Stimulated activated CD8-positive, alpha-beta memory T cell treated with anti-CD3 and anti-CD28 coated beads, Interleukin-7, amount 100 ng/mL, for 24 hours (primary cell): Measurements from ENCODE around the gene BAIAP2.
"Not testable (repeated sequence)": the region's sequence is repeated elsewhere in the genome, so short reads cannot be mapped to it uniquely, and the experiment has no call there.

Experiments
- DNase-seq: peaks from one replicate; pipeline ENCODE4 v3.0.0-alpha.2; 2020; ENCODE audit warnings: low read depth

The BAIAP2 gene

DNA sequence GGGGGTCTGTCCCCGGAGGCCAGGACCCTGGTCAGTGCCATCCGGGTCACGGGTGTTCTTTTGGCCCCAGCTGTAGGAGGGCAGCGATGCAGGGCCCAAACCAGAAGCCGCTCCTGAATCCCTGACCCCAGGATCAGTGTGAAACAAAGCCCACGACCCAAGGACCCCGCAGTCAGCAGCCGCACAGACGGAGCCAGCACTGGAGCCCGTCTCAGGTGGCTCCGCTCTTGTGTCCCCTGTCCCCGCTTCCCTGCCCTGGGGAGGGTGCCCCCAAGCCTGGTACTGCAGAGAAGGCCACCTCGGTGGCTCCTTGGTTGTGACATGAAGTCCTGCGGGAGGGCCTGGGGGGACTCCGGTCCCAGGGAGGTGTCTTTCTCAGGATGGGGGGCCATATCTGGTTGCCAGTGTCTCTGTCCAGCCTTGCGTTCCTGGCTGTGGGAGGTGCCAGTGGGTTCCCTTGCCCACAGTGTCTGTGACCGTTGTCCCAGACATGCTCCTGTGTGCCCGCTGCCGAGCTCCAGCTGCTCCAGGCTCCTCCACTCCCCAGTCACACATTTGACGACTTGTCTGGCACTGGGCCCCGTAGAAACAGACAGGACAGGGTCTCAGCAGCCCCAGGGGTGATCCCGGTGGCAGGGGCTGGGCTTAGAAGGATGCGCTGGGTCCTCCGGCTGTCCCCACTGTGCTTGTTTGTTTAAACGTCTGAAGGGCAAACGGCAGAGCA lies 33.6 kb downstream of the BAIAP2 start:
- DNase-seq, result no peak

DNA sequence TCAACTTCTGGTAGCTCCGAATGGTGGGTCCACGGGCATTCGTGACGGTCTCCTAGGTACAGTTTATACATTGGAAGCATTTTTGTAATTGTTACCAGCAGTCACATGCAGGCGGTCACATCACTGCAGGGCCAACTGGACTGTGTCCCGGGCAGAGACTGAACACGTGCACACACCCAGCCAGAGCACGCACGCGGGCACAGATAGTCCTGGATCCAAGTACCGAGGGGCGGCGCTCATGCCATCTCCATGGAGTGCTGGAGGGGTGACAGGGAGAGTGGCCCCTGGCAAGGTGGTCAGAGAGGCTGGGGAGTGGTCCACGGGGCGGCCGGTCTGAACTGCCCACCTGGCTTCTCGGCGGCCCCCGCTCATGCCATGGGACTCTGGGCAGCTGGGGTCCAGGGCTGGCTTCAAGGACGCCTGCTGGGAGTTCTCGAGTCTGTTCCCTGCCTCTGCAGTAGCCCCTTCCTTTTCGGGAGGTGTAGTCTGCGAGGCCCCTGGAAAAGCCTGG lies 34.2 kb downstream of the BAIAP2 start:
- DNase-seq, result no peak

DNA sequence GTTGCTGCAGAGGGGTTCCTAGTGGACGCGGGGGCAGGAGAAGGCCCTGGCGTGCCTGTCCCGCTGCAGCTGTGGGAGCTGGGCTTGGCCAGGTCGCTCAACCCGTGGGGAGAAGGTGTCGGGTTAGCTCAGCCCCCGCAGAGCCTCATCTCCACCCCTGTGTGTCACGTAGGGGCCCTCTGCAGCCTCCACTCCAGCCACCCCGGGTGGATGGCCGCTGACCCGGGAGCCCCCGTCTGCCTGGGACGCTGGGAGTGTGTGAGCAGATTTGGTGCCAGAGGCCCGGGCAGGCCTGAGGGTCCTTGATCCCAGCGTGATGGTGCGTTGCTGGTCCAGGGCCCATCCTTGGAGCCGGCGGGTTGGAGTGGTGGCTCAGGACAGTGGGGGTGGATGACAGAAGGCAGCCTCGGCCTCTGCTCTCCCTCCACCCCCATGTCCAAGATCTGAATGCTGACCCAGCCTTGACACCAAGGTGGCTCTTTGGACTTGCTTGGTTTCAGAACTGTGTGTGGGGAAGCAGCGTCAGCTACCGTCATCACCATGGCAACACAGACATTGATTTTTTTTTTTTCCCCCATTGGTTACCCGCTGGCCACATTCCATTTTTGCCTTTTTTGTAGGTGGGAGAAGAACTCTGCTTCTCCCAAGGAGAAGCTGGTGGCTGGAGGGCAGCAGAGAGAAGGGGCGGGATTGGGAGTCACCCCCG lies 35.7 kb downstream of the BAIAP2 start:
- DNase-seq, result no peak

DNA sequence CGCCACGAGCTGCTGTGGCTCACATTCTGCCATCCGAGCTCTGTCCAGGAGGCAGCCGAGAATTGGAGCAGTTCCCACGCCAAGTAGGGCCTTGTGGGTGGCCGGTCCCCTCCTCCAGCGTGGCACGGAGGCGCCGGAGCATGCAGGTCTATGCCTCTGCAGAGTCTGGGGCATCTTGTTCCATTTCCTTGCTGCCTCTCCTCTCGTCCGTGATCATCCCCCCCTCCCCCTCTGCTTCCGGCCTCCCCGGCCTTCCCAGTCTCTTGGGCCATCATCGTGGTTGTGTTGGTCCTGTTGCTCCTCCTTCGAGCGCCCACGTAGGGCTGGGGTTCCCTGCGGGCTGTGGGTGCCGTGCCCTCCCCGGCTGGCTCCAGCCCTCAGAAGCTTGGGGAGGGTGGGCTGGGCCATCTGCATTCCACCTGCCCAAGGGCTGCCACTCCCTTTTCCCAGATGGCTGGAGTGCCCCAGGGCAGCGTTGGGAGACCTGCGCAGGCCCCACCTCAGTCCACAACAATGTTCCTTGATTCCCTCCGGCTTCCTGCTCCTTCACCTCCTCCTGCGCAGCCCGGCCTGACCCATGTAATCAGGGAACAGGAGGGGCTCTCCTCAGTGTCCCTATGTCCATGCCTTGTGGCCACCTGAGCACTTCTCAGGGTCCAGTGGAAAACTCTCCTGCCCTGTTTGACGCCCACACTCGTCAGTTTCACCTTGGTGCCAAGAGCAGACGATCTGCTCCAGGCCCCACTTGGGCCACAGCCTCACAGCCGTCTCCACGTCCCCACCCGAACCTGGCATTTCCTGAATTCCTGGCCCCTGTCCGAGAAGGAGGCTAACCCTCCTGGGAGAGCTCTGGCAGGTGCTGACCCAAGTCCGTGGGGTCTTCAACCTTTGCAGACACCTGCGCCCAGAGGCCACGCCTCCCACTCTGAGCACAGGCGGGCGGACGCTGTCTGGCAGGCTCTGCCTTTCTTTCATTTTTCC lies 37.1 kb downstream of the BAIAP2 start:
- DNase-seq, result no peak

DNA sequence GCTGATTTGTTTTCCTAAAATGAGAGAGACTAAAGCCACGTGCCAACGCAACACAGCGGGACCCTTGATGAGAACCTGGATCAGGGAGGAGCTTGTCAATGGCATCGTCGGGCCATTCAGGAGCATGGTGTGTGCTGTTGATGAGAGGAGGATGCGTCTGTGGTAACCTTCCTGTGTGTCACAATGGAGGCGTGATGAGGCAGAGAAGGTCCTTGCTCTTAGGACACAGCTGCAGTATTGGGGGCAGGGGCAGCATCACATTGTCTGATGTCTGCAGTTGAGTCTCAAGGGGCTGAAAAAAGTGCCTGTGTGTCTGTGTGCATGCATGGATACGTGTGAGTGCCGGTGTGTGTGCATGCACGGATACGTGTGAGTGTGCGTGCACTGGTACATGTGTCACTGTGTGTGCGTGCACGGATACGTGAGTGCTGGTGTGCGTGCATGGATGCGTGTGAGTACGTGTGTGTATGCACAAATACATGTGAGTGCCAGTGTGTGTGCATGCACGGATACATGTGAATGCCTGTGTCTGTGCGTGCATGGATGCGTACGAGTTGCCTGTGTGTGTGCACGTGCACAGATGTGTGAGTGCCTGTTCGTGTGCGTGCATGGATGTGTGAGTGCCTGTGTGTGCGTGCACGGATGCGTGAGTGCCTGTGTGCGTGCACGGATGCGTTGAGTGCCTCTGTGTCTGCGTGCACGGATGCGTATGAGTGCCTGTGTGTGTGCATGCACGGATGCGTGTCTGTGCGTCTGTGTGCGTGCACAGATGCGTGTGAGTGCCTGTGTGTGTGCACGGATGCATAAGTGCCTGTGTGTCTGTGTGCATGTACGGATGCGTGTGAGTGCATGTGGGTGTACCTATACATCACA lies 39.3 kb downstream of the BAIAP2 start:
- no peak for DNase-seq

- no peak for DNase-seq
Observed at GRCh38 chr17:81074875-81075274, 39.9 kb downstream of the BAIAP2 start.

DNA sequence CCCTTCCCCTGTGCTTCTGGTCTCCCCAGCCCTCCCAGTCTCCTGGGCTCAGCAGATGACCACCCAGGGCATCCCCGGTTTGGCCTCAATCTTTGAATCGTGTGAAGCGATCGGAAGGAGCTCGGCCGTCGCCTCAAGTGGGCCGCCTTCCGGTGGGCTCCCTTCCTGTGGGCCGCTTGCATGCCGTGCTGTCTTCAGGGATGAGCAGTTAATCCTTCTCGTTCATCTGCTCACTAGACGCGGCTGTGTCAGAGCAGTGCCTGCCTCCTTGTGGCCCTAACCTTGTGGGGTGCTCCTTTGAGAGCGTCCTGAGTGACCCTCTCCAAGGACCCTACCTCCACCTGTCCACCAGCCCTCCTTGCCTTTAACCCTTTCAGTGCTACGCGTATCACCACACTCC lies 40.4 kb downstream of the BAIAP2 start:
- no peak for DNase-seq

GRCh38 chr17:81076141-81076679 lies 41.3 kb downstream of the BAIAP2 start:
- DNase-seq, result no peak

DNA sequence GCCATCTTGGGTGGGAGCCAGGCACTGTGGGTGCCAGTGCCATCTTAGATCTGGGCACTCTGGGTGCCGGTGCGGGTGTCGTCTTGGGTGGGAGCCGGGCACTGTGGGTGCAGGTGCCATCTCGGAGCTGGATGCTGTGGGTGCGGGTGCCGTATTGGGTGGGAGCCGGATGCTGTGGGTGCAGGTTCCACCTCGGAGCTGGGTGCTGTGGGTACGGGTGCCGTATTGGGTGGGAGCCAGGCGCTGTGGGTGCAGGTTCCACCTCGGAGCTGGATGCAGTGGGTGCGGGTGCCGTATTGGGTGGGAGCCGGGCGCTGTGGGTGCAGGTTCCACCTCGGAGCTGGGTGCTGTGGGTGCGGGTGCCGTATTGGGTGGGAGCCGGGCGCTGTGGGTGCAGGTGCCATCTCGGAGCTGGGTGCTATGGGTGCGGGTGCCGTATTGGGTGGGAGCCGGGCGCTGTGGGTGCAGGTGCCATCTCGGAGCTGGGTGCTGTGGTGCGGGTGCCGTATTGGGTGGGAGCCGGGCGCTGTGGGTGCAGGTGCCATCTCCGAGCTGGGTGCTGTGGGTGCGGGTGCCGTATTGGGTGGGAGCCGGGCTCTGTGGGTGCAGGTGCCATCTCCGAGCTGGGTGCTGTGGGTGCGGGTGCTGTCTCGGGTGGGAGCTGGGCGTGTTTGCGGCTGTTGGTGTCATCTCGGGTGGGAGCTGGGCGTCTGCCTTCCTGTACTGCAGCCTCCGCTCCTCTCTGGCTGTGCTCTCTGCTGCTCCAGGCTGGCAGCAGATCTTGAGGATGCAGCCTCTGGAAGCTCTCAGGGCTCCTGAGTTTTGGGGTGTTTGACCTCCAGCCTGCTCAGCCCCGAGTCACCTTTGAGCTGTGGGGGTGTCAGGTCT lies 43.3 kb downstream of the BAIAP2 start:
- not testable (repeated sequence) for DNase-seq

GRCh38 chr17:81080019-81080418 lies 45.1 kb downstream of the BAIAP2 start:
- no peak for DNase-seq

DNA sequence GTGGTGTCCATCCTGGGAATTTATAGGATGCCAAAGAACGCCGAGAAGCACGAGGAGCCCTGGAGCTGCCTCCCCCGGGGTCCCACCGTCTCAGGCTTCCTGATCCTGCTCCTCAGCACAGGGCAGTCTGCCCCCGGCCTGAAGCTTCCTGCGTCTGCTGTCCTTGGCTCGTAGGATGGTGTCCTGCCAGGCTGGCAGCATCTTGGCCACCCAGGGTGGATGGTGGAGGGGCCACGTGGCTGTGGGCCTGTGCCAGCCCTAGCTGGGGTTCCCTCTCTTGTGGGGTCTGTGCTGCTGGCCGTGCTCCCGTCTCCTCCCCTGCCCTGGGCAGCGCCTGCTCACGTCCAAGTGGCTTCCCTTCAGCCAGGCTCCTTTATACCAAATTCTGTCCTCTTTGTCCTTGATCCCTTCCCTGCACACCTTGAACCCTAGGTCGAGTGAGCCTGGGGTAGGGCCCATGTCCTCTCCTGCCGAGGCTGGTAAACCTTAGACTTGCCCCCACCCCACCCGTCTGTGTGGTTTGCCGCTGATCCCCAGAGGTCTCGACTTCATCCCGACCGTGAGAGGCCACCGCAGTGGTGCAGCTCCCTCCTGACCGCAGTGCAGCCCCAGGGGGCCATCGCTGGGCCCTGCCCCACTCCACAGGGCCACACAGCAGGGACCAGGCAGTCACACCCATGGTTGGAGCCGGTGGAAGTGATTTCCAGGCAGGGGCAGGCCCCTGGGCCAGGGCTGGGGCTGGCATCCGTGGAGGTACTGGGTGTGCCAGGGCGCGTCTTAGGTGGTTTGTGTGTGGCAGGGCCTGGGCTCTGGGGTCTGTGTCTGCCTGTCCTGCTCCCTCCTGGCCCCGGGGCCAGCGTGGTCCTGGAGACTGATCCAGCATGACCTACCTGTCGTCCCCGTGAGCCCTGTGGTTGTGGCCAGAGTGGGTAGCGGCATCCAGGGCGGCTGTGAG lies 46.5 kb downstream of the BAIAP2 start:
- DNase-seq, result no peak

DNA sequence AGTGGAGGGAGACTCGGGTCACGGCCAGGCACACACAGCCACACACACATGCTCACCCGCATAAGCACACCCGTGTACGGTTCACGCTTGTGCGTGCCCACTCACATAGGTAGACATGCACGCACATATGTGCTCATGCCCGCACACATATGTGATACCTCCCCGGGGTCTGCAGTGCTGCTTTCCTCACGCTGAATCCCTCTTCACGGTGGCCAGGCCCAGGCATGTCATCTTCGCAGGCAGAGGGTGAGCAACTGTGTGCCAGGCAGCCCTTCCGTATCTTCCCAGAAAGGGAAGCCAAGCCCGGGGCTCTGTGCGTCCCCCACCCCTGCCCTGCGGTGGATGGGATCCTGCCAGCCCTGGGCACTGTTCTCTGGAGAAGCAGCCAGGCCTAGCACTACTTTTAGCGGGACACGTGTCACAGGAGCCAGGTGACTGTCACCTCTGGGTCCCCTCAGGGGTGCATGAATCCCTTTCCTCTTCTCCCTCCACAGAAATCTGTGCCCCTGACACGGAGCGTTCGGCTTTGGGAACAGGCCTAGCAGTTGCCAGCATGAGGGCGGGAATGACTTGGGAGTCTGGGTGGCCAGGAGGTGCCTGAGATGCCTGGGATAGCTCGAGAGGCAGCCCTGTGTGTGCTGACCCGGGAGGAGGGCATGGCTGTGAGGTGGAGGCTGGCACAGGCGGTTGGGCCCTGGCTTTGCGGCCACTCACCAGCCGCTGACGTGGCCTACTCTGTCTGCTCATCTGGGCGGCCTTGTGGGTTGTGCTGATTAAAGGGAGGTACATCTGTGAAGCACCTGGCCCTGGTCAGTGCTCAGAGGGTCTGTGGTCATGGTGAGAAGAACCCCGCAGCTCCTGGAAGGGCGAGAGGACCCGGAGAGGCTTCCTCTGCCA lies 47.5 kb downstream of the BAIAP2 start:
- DNase-seq, result no peak

DNA sequence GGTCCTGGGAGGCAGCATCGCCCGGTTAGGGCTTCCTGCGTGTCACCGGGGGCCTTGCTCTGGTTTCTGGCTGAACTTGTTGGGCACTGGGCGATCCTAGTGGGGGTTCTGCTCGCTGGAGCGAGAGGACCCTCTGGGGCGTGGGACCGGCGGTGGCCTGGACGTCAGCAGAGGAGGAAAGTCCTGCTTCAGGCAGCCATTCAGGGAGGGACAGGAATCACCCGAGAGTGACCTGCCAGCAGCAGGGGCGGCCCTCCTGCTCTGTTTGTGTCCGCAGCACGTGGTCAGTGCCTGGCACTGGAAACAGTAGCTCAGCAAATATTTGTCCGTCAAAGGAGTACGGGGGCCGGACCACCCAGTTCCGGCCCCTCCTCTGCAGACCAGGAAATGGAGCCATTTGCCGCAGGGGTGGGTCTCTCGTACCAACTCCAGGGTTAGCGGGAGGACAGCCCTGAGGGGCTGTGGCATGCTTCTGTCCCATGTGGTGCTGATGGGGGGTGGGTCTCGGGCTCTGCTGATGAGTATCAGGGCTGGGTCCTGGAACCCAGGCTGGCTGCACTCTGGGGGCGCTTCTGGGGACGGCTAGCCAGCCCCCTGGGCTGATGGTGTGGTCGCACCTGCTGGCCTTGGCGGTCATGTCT lies 48.3 kb downstream of the BAIAP2 start:
- DNase-seq, result no peak

GRCh38 chr17:81084680-81085419 lies 49.9 kb downstream of the BAIAP2 start:
- no peak for DNase-seq

GRCh38 chr17:81085420-81085911 lies 50.5 kb downstream of the BAIAP2 start:
- DNase-seq, result no peak

DNA sequence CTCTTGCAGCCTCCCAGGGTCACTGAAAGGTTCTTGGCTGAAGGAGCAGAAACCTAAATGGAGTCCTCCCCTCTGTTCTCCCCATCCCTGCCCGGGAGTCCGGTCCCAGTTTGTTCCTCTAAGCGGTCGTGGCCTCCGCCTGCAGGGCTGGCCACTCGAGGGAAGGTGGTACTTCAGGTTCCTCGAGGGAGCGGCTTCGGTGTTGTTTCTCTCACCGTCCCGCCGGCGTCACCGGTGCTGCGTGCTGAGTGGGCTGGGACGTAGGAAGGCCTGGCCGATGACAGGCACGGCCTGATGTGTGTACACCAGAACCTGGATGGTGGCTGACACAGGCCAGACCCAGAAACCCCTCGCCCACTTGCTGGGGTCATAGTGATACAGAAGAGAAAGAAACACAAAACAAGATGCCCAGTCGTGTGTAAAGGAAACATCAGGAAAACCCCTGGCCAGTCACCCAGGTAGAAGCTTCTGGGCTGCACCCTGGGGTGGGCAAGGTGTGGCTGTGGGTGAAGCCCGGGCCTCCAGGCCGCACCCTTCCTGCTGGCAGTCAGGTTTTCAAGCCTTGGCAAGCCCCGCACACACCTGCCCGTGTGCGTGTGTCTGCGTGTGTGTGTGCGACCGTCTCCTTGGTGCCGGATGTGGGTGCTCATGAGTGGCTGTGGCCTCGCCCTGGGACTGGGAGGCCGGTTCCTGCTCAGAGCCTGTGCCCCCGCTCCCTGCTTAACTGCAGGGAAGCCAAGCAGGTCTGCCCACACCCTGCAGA lies 52.0 kb downstream of the BAIAP2 start:
- DNase-seq, result no peak
